Measurements from ENCODE around the gene CRYGS.
A peak's percentile ranks its signal among the peaks of the same experiment; 100 is the strongest.

CRYGS gene

GRCh38 chr3:186513386-186513785, 30.8 kb downstream of the CRYGS start:
- FAIRE-seq = no peak
- no peak for TF ChIP-seq TAF1 (IDR thresholded peaks at IDR 0.05; ENCODE audit: low read depth, low read length)
- TF ChIP-seq POLR2A (IDR thresholded peaks at IDR 0.05; ENCODE audit: low read depth, low read length) = no peak
- TF ChIP-seq POU2F2 (IDR thresholded peaks at IDR 0.05; ENCODE audit: low read depth, low read length) = no peak
- no peak for TF ChIP-seq SPI1 (IDR thresholded peaks at IDR 0.05; ENCODE audit: low read depth, low read length)
- no peak for TF ChIP-seq POLR2AphosphoS5 (IDR thresholded peaks at IDR 0.05; ENCODE audit: low read depth, low read length)
- TF ChIP-seq PAX5 (IDR thresholded peaks at IDR 0.05; ENCODE audit: insufficient read depth, low read length, severe bottlenecking) = no peak
- no peak for DNase-seq (ENCODE audit: insufficient read length, low spot score)

- DNase-seq (ENCODE audit: insufficient read length, low spot score) (no peak), FAIRE-seq (no peak)
- TF ChIP-seq SPI1 (IDR thresholded peaks at IDR 0.05; ENCODE audit: low read depth, low read length) (0 out of 2 replicates have a peak, but pooled peaks have one; percentile 17), TAF1 (IDR thresholded peaks at IDR 0.05; ENCODE audit: low read depth, low read length) (no peak)
Measured at GRCh38 chr3:186512570-186513302, 31.4 kb downstream of the CRYGS start.

- DNase-seq (ENCODE audit: insufficient read length, low spot score) (no peak), FAIRE-seq (peak; percentile 91)
- TF ChIP-seq TAF1 (IDR thresholded peaks at IDR 0.05; ENCODE audit: low read depth, low read length) = no peak
- TF ChIP-seq POLR2A (IDR thresholded peaks at IDR 0.05; ENCODE audit: low read depth, low read length) = no peak
- no peak for TF ChIP-seq PAX5 (IDR thresholded peaks at IDR 0.05; ENCODE audit: insufficient read depth, low read length, severe bottlenecking)
- no peak for TF ChIP-seq POU2F2 (IDR thresholded peaks at IDR 0.05; ENCODE audit: low read depth, low read length)
- TF ChIP-seq SPI1 (IDR thresholded peaks at IDR 0.05; ENCODE audit: low read depth, low read length) = no peak
Measured at GRCh38 chr3:186511702-186512101, 32.5 kb downstream of the CRYGS start.

GRCh38 chr3:186511245-186511644, 32.9 kb downstream of the CRYGS start:
- FAIRE-seq = no peak
- TF ChIP-seq POU2F2 (IDR thresholded peaks at IDR 0.05; ENCODE audit: low read depth, low read length) = peak; percentile 95
- TF ChIP-seq PAX5 (IDR thresholded peaks at IDR 0.05; ENCODE audit: insufficient read depth, low read length, severe bottlenecking) = no peak
- DNase-seq (ENCODE audit: insufficient read length, low spot score) = no peak

- TF ChIP-seq POLR2A (IDR thresholded peaks at IDR 0.05; ENCODE audit: low read depth, low read length) (no peak), POU2F2 (IDR thresholded peaks at IDR 0.05; ENCODE audit: low read depth, low read length) (no peak; the same call in 1 of the 2 replicates), PAX5 (IDR thresholded peaks at IDR 0.05; ENCODE audit: insufficient read depth, low read length, severe bottlenecking) (peak; percentile 35), SPI1 (IDR thresholded peaks at IDR 0.05; ENCODE audit: low read depth, low read length) (no peak), TAF1 (IDR thresholded peaks at IDR 0.05; ENCODE audit: low read depth, low read length) (no peak), POLR2AphosphoS5 (IDR thresholded peaks at IDR 0.05; ENCODE audit: low read depth, low read length) (no peak)
- FAIRE-seq = peak; percentile 54
- DNase-seq (ENCODE audit: insufficient read length, low spot score) = no peak
Measured at GRCh38 chr3:186510374-186511079, 33.7 kb downstream of the CRYGS start.

- no peak for TF ChIP-seq SPI1 (IDR thresholded peaks at IDR 0.05; ENCODE audit: low read depth, low read length)
- TF ChIP-seq TAF1 (IDR thresholded peaks at IDR 0.05; ENCODE audit: low read depth, low read length) = no peak
- no peak for TF ChIP-seq POLR2A (IDR thresholded peaks at IDR 0.05; ENCODE audit: low read depth, low read length)
- TF ChIP-seq PAX5 (IDR thresholded peaks at IDR 0.05; ENCODE audit: insufficient read depth, low read length, severe bottlenecking) = no peak
- TF ChIP-seq POLR2AphosphoS5 (IDR thresholded peaks at IDR 0.05; ENCODE audit: low read depth, low read length) = no peak
- TF ChIP-seq POU2F2 (IDR thresholded peaks at IDR 0.05; ENCODE audit: low read depth, low read length) = no peak
- DNase-seq (ENCODE audit: insufficient read length, low spot score) (no peak), FAIRE-seq (no peak)
Measured at GRCh38 chr3:186509423-186509822, 34.8 kb downstream of the CRYGS start.

- no peak for TF ChIP-seq TAF1 (IDR thresholded peaks at IDR 0.05; ENCODE audit: low read depth, low read length)
- no peak for TF ChIP-seq SPI1 (IDR thresholded peaks at IDR 0.05; ENCODE audit: low read depth, low read length)
- no peak for TF ChIP-seq POLR2A (IDR thresholded peaks at IDR 0.05; ENCODE audit: low read depth, low read length)
- DNase-seq (ENCODE audit: insufficient read length, low spot score) (no peak), FAIRE-seq (no peak)
Measured at GRCh38 chr3:186506857-186507256, 37.3 kb downstream of the CRYGS start.

GRCh38 chr3:186506191-186506739, 37.9 kb downstream of the CRYGS start:
- TF ChIP-seq POLR2A (IDR thresholded peaks at IDR 0.05; ENCODE audit: low read depth, low read length) (no peak), TAF1 (IDR thresholded peaks at IDR 0.05; ENCODE audit: low read depth, low read length) (no peak), POU2F2 (IDR thresholded peaks at IDR 0.05; ENCODE audit: low read depth, low read length) (no peak), PAX5 (IDR thresholded peaks at IDR 0.05; ENCODE audit: insufficient read depth, low read length, severe bottlenecking) (no peak), POLR2AphosphoS5 (IDR thresholded peaks at IDR 0.05; ENCODE audit: low read depth, low read length) (no peak), SPI1 (IDR thresholded peaks at IDR 0.05; ENCODE audit: low read depth, low read length) (no peak)
- FAIRE-seq = no peak

GRCh38 chr3:186502966-186503712, 41.0 kb downstream of the CRYGS start:
- no peak for DNase-seq (ENCODE audit: insufficient read length, low spot score)
- TF ChIP-seq POLR2A (IDR thresholded peaks at IDR 0.05; ENCODE audit: low read depth, low read length) = no peak
- no peak for TF ChIP-seq POU2F2 (IDR thresholded peaks at IDR 0.05; ENCODE audit: low read depth, low read length)
- TF ChIP-seq SPI1 (IDR thresholded peaks at IDR 0.05; ENCODE audit: low read depth, low read length) = no peak
- TF ChIP-seq POLR2AphosphoS5 (IDR thresholded peaks at IDR 0.05; ENCODE audit: low read depth, low read length) = no peak
- no peak for TF ChIP-seq TAF1 (IDR thresholded peaks at IDR 0.05; ENCODE audit: low read depth, low read length)
- TF ChIP-seq PAX5 (IDR thresholded peaks at IDR 0.05; ENCODE audit: insufficient read depth, low read length, severe bottlenecking) = no peak
- FAIRE-seq = no peak

More at GRCh38 chr3:186506191-186506739, 37.9 kb downstream of the CRYGS start:
- DNase-seq (ENCODE audit: insufficient read length, low spot score) = no peak

All from GM12891 (cell line).